Activated CD8-positive, alpha-beta T cell treated with anti-CD3 and anti-CD28 coated beads, Interleukin-2, amount 10 ng/mL, durations not matched to agents 7 days and 5 days (primary cell): ENCODE results near the gene APOL1. TPM values are rescaled to one million over a fixed set of nuclear protein-coding genes. Genes with fewer than 3 reads are reported as not detected.

Experiments used
- ATAC-seq: fragments of 150-1000 bp; cut with Tn5 transposase; one replicate; pipeline ENCODE4 v1.10.0; 2021; ENCODE audit warnings: moderate library complexity
- CTCF ChIA-PET: fragments of 350-600 bp; sonication (Branson Sonifier 250); formaldehyde crosslinking; loops from one replicate; lab custom pipeline; 2021; ENCODE audit warnings: antibody characterized with exemption; lab: Charles Lee
- POLR2A ChIA-PET: fragments of 350-600 bp; sonication (Branson Sonifier 250); formaldehyde crosslinking; loops from one replicate; lab custom pipeline; 2021; ENCODE audit warnings: antibody characterized with exemption; lab: Charles Lee
- DNase-seq: peaks from one replicate; pipeline ENCODE4 v3.0.0-alpha.2; 2020
- H3K27ac Mint-ChIP-seq: one replicate; pipeline ENCODE4 v1.8.0; 2021; ENCODE audit warnings: mild to moderate bottlenecking, mixed read lengths
- H3K27me3 Mint-ChIP-seq: one replicate; pipeline ENCODE4 v1.8.0; 2021; ENCODE audit warnings: low read depth, mixed read lengths
- H3K36me3 Mint-ChIP-seq: one replicate; pipeline ENCODE4 v1.8.0; 2021; ENCODE audit warnings: low read depth, mixed read lengths
- H3K4me1 Mint-ChIP-seq: one replicate; pipeline ENCODE4 v1.8.0; 2021; ENCODE audit warnings: low read depth, mixed read lengths
- H3K4me3 Mint-ChIP-seq: one replicate; pipeline ENCODE4 v1.8.0; 2021; ENCODE audit warnings: mild to moderate bottlenecking, mixed read lengths
- H3K9me3 Mint-ChIP-seq: one replicate; pipeline ENCODE4 v1.8.0; 2022; ENCODE audit warnings: mixed read lengths; ENCODE audit not compliant: insufficient read depth
- total RNA-seq, 2 experiments: library from RNA; stranded (reverse); gene quantifications; one replicate each; pipeline ENCODE4 v1.2.3, GENCODE V29; 2021

Gene APOL1
- total RNA-seq, 2 experiments from 2014 or later = 37.4 to 38.2 TPM

GRCh38 chr22:36302439-36303114 lies 49.6 kb downstream of the APOL1 start:
- H3K27ac Mint-ChIP-seq = no peak overlapping the region
- ChIA-PET POLR2A (interaction anchor here (1.0 to 1.4 kb wide), 2 partner anchors 29 to 227 kb away, joined by 3 to 4 read pairs; partner anchors contain the start of gene EIF3D), CTCF (interaction anchor here (1.0 to 4.0 kb wide), 25 partner anchors 9 to 191 kb away, joined by 3 to 60 read pairs (median 8); partner anchors contain the start of genes APOL2 and TXN2)
- DNase-seq (no peak), ATAC-seq (no peak)
- no peaks in the 10 kb centered on the region for H3K9me3 Mint-ChIP-seq
- no peaks in the 10 kb centered on the region for H3K27me3 Mint-ChIP-seq
- peaks cover 12% of the 10 kb centered on the region for H3K4me1 Mint-ChIP-seq
- no peak overlapping the region for H3K4me3 Mint-ChIP-seq
- peaks cover 80% of the 10 kb centered on the region for H3K36me3 Mint-ChIP-seq

- Mint-ChIP-seq H3K36me3 (peaks cover 77% of the 10 kb centered on the region), H3K27ac (no peak overlapping the region)
- CTCF ChIA-PET = interaction anchor here (2.4 to 4.0 kb wide), 10 partner anchors 11 to 167 kb away, joined by 8 to 60 read pairs (median 14); no protein-coding TSS in a partner anchor
Measured at GRCh38 chr22:36303115-36303467, 50.2 kb downstream of the APOL1 start.

GRCh38 chr22:36303874-36304273 lies 50.9 kb downstream of the APOL1 start:
- H3K36me3 Mint-ChIP-seq = peaks cover 77% of the 10 kb centered on the region
- H3K9me3 Mint-ChIP-seq = no peaks in the 10 kb centered on the region
- peaks cover 12% of the 10 kb centered on the region for H3K4me1 Mint-ChIP-seq
- H3K27me3 Mint-ChIP-seq = no peaks in the 10 kb centered on the region
- POLR2A ChIA-PET = interaction anchor here (0.7 to 0.8 kb wide), 2 partner anchors 12 to 29 kb away, joined by 3 read pairs; no protein-coding TSS in a partner anchor
- peak overlapping the region; percentile 5 for H3K27ac Mint-ChIP-seq
- ATAC-seq (no peak), DNase-seq (no peak)
- H3K4me3 Mint-ChIP-seq = no peak overlapping the region
- CTCF ChIA-PET = interaction anchor here (2.6 to 4.0 kb wide), 3 partner anchors 26 to 167 kb away, joined by 8 to 60 read pairs (median 15); no protein-coding TSS in a partner anchor

More at GRCh38 chr22:36303115-36303467, 50.2 kb downstream of the APOL1 start:
- POLR2A ChIA-PET = interaction anchor here (0.8 kb wide), 1 partner anchor 13 kb away, joined by 3 read pairs; no protein-coding TSS in a partner anchor
- no peak for DNase-seq
- Mint-ChIP-seq H3K4me3 (no peak overlapping the region), H3K27me3 (no peaks in the 10 kb centered on the region), H3K4me1 (peaks cover 12% of the 10 kb centered on the region), H3K9me3 (no peaks in the 10 kb centered on the region)
- ATAC-seq = no peak

- ATAC-seq (no peak), DNase-seq (no peak)
- Mint-ChIP-seq H3K27me3 (no peaks in the 10 kb centered on the region), H3K4me3 (no peak overlapping the region), H3K4me1 (peaks cover 15% of the 10 kb centered on the region), H3K36me3 (peaks cover 77% of the 10 kb centered on the region), H3K9me3 (no peaks in the 10 kb centered on the region), H3K27ac (no peak overlapping the region)
- ChIA-PET POLR2A (interaction anchor here (0.7 kb wide), 1 partner anchor 28 kb away, joined by 3 read pairs; no protein-coding TSS in a partner anchor), CTCF (no interaction called here)
Measured at GRCh38 chr22:36304429-36304828, 51.5 kb downstream of the APOL1 start.

- H3K27ac Mint-ChIP-seq = peak overlapping the region; percentile 39
- DNase-seq (no peak), ATAC-seq (no peak)
- H3K36me3 Mint-ChIP-seq = peaks cover 75% of the 10 kb centered on the region
- no peak overlapping the region for H3K4me3 Mint-ChIP-seq
- peaks cover 14% of the 10 kb centered on the region for H3K4me1 Mint-ChIP-seq
- no peaks in the 10 kb centered on the region for H3K27me3 Mint-ChIP-seq
- ChIA-PET CTCF (no interaction called here), POLR2A (no interaction called here)
- no peaks in the 10 kb centered on the region for H3K9me3 Mint-ChIP-seq
Measured at GRCh38 chr22:36305813-36306212, 52.9 kb downstream of the APOL1 start.

- Mint-ChIP-seq H3K4me3 (no peak overlapping the region), H3K4me1 (peaks cover 10% of the 10 kb centered on the region), H3K36me3 (peaks cover 75% of the 10 kb centered on the region), H3K9me3 (no peaks in the 10 kb centered on the region), H3K27ac (no peak overlapping the region), H3K27me3 (no peaks in the 10 kb centered on the region)
- ATAC-seq = no peak
- no peak for DNase-seq
- ChIA-PET POLR2A (no interaction called here), CTCF (no interaction called here)
Measured at GRCh38 chr22:36306227-36306626, 53.3 kb downstream of the APOL1 start.

- H3K4me1 Mint-ChIP-seq = peaks cover 5% of the 10 kb centered on the region
- no peaks in the 10 kb centered on the region for H3K27me3 Mint-ChIP-seq
- ATAC-seq = no peak
- POLR2A ChIA-PET = no interaction called here
- H3K36me3 Mint-ChIP-seq = peaks cover 77% of the 10 kb centered on the region
- CTCF ChIA-PET = no interaction called here
- no peaks in the 10 kb centered on the region for H3K9me3 Mint-ChIP-seq
- no peak overlapping the region for H3K4me3 Mint-ChIP-seq
- H3K27ac Mint-ChIP-seq = peak overlapping the region; percentile 50
- DNase-seq = no peak
Measured at GRCh38 chr22:36308880-36309279, 55.9 kb downstream of the APOL1 start.

- H3K4me3 Mint-ChIP-seq = no peak overlapping the region
- H3K4me1 Mint-ChIP-seq = peaks cover 5% of the 10 kb centered on the region
- ATAC-seq (no peak), DNase-seq (no peak)
- CTCF ChIA-PET = interaction anchor here (0.7 to 3.2 kb wide), 6 partner anchors 10 to 175 kb away, joined by 3 to 11 read pairs (median 4); no protein-coding TSS in a partner anchor
- H3K27ac Mint-ChIP-seq = peak overlapping the region; percentile 43
- POLR2A ChIA-PET = interaction anchor here (0.6 to 1.7 kb wide), 3 partner anchors 10 to 66 kb away, joined by 4 to 6 read pairs (median 5); no protein-coding TSS in a partner anchor
- H3K27me3 Mint-ChIP-seq = no peaks in the 10 kb centered on the region
- H3K36me3 Mint-ChIP-seq = peaks cover 70% of the 10 kb centered on the region
- no peaks in the 10 kb centered on the region for H3K9me3 Mint-ChIP-seq
Measured at GRCh38 chr22:36311386-36312085, 58.6 kb downstream of the APOL1 start.

GRCh38 chr22:36315325-36315724 lies 62.4 kb downstream of the APOL1 start:
- Mint-ChIP-seq H3K4me3 (no peak overlapping the region), H3K4me1 (peaks cover 2% of the 10 kb centered on the region), H3K9me3 (no peaks in the 10 kb centered on the region), H3K27ac (no peak overlapping the region), H3K36me3 (peaks cover 81% of the 10 kb centered on the region), H3K27me3 (no peaks in the 10 kb centered on the region)
- ATAC-seq (no peak), DNase-seq (no peak)
- ChIA-PET POLR2A (interaction anchor here (0.6 kb wide), 1 partner anchor 152 kb away, joined by 3 read pairs; no protein-coding TSS in a partner anchor), CTCF (interaction anchor here (0.7 to 3.6 kb wide), 3 partner anchors 10 to 155 kb away, joined by 3 to 16 read pairs (median 3); no protein-coding TSS in a partner anchor)

GRCh38 chr22:36316419-36316818 lies 63.5 kb downstream of the APOL1 start:
- CTCF ChIA-PET = no interaction called here
- Mint-ChIP-seq H3K27me3 (no peaks in the 10 kb centered on the region), H3K4me3 (no peak overlapping the region), H3K9me3 (no peaks in the 10 kb centered on the region), H3K36me3 (peaks cover 79% of the 10 kb centered on the region), H3K27ac (peak overlapping the region; percentile 55), H3K4me1 (peaks cover 2% of the 10 kb centered on the region)
- DNase-seq (no peak), ATAC-seq (no peak)
- POLR2A ChIA-PET = interaction anchor here (0.7 kb wide), 1 partner anchor 13 kb away, joined by 3 read pairs; no protein-coding TSS in a partner anchor
